HG02642 (cell line): ENCODE results near the gene ASZ1.
A peak's percentile ranks its signal among the peaks of the same experiment; 100 is the strongest.
"Not testable (repeated sequence)": the region's sequence is repeated elsewhere in the genome, so short reads cannot be mapped to it uniquely, and the experiment has no call there.

Source experiments
- ATAC-seq: cut with Tn5 transposase; IDR thresholded peaks from one replicate; pipeline ENCODE4 v1.9.1; 2021; ENCODE audit warnings: mild to moderate bottlenecking; ENCODE audit not compliant: unreplicated experiment, poor library complexity

ASZ1 gene, protein sequence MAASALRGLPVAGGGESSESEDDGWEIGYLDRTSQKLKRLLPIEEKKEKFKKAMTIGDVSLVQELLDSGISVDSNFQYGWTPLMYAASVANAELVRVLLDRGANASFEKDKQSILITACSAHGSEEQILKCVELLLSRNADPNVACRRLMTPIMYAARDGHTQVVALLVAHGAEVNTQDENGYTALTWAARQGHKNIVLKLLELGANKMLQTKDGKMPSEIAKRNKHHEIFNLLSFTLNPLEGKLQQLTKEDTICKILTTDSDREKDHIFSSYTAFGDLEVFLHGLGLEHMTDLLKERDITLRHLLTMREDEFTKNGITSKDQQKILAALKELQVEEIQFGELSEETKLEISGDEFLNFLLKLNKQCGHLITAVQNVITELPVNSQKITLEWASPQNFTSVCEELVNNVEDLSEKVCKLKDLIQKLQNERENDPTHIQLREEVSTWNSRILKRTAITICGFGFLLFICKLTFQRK

GRCh38 chr7:117427258-117427701 is at the start of gene ASZ1:
TSS of gene ASZ1 (minus strand) at chr7:117427493. CDS start at chr7:117427460, 33 bp downstream.
- no peak for ATAC-seq

DNA sequence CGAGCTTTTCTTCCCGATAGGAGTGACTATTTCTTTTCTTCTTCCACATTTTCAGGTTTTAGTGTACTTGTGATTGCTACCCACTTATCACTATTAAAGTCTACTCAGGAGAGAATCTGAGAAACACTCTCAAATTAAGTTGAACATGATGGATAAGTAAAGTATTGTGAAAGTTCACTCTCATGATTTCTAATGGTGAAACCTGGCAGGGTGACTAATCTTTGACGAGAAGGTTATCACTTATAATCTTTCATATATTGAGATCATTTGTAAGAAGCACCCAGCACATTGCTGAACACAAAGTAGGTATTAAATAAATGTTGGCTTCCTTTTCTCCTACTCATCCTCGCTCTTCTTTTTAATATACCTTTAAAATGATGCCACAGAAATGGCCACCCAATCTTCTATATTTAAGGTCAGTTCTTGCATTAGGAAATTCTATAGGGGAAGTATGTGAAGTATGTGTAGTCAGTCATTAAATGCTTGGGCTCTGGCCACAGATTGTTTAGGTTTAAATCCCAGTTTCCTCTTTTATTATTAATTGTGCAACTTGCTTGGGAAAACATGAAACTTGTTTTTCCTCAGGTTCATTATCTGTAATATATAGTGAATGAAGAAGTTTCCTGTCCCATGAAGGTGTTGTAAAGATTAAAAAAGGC is 49.4 kb upstream of the ASZ1 start:
- no peak for ATAC-seq

- peak; percentile 40 for ATAC-seq
Observed at GRCh38 chr7:117472335-117472734, 45.0 kb upstream of the ASZ1 start.

DNA sequence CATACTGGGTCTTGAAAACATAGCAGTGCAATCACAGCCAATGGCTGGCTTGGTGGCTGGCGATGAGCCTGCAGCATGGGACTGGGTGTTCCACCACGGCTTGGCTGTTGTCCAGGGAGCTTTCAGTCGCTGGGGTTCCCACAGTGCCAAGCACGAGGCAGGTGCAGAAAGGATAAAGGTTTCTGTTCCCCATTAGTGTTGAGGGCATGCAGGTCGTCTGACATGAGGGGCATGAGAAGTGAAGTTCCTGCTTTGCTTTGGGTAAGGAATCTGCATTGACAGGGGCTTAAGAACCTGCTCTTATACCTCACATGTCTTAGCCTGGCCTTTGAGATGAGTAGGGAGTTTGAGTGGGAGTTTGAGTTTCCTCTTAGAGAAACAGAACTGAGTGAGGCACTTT is 43.5 kb upstream of the ASZ1 start:
- peak; percentile 62 for ATAC-seq

GRCh38 chr7:117468174-117468573 is 40.9 kb upstream of the ASZ1 start:
- ATAC-seq, result no peak

GRCh38 chr7:117460815-117461214 is 33.5 kb upstream of the ASZ1 start:
- not testable (repeated sequence) for ATAC-seq

DNA sequence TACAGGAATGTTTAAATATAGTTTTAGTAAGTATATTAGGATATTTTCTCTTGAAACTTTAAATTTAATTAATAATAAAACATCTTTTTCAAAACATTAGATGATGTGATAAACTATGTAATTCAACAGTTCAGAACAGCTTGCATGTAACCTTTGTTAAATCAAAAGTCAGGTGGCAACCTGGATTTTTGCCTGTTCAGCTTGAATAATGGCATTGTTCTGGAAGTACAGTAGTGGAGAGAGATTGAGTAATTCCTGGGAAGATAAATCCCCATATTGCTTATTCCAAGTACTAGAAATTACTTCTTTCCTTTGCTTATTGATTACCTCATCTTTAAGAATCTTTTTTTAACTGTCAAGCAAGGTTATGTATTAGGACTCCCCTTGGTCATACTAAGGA is 32.4 kb upstream of the ASZ1 start:
- no peak for ATAC-seq

DNA sequence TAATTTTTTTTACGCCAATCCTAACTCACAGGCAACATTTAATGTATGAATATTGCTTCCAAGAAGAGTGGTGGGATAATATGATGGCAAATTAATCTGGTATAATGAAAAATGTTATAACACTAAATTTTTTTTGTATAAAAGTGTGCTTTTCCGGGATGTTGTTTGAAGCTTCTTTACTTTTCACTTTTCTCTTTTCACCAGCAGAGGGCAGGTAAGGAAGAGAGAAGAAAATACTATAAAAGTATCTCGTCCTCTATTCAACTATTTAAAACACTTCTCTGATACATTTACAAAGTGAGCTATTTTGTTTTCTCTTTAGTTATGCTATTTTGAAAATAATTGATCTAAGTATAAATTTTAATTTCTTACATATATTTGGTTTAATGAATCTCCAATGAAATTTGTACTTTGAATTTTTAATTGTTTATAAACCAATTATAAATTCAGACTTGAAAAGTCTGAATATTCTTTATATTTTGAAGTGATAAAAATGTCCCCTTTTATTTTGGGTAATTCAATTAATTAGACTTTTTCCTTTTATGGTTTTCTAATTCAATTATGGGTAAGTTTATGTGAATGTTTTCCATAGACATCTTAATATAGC is 31.8 kb upstream of the ASZ1 start:
- no peak for ATAC-seq

GRCh38 chr7:117448655-117449054 is 21.4 kb upstream of the ASZ1 start:
- ATAC-seq, result no peak

- ATAC-seq, result no peak
Observed at GRCh38 chr7:117446220-117446815, 19.0 kb upstream of the ASZ1 start.

GRCh38 chr7:117445206-117445605 is 17.9 kb upstream of the ASZ1 start:
- no peak for ATAC-seq

GRCh38 chr7:117444646-117445045 is 17.4 kb upstream of the ASZ1 start:
- ATAC-seq, result no peak

DNA sequence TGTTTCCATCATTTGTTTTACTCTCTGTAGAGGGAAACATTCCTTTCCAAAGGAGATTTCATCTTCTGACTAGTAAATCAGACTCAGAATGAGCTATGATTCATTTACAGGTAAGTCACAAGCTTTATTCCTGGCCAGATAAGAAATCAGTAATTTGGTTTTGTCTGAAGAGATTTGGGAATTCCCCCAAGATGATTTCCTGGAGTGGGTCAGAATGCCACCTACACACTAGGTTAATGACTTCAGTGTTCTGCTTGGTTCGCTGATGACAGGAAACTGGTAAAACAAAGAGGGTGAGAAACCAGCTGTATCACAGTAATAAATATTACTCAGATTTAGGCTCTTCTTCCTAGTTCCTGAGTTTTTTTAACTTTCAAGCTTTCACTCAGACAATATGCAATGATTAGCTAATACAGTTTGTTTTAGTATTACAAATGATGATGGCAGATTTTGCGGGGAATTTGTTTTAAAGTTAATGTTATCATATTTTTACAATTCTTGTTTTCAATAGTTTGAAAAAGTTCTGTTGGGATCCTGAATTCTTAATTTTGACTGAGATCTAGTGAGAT is 8.3 kb upstream of the ASZ1 start:
- peak; percentile 98 for ATAC-seq

DNA sequence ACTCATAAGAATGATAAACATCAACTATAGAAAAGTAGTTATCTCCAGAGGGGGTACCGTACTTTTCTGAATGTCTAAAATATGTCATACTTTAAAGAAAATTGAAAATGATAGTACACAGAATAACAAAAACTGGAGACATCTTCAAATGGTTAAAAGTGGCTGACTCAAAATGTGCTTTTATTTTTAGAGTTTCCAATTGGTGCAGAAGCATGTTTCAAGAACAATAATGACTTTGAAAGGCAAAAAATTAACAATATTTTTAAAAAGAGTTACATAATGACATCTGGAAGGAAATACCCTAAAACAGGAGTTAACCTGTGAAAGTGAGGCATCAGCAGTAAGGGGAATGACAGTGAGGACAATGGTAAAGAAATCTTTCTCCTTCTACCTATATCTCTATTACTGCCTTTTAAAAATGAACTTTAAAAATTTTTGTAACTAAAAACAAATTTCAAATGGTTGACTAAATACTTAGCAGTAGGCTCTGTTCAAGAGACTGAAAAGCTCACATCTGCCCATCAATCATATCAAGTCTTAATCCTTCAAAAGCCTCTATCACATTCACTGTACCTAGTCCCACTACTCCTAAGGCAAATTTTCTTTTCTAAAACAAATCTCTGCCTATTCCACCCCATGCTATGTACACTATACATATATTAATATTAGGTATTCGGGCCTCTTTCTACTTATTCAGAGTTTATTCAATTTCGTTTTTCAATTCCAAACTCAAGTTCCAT is 3.0 kb downstream of the ASZ1 start:
- peak; percentile 85 for ATAC-seq

GRCh38 chr7:117414591-117414990 is 12.7 kb downstream of the ASZ1 start:
- ATAC-seq, result not testable (repeated sequence)

- no peak for ATAC-seq
Observed at GRCh38 chr7:117412946-117413559, 14.2 kb downstream of the ASZ1 start.

- no peak for ATAC-seq
Observed at GRCh38 chr7:117412390-117412789, 14.9 kb downstream of the ASZ1 start.

DNA sequence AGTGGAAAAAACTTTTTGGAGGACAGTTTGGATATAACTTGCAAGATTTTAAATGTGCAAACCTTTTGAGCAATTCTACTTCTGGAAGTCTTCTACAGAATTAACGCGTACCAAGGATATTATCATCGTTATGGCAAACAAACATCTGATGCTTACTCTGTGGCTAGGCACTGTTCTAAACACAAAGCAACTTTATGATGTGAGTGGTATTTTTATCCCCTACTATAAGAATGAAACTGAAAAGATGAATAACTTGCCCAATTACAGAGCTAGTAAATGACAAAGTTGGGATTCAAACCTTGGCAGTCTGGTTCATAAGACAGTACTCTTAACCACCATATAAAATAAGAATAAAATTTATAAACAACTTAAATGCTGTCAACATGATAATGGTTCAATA is 15.8 kb downstream of the ASZ1 start:
- ATAC-seq, result no peak

DNA sequence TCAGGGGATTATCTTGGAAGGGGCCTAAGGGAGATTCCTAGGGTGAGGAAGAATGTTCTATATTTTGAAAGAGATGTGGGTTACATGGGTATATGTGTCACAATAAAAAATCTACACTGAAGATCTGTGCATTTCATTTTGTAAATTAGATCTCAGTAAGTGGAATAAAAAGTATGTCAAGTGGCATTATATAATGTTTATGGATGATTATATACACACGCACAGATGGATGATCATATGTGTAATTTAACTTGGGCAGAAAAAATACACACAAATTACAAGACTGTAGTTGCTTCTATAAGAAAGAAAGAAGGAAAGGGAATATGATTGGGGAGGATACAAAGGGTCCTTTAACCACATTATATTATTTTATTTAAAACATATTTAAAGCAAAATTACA is 18.5 kb downstream of the ASZ1 start:
- ATAC-seq, result no peak
